Fibroblast of lung (primary cell): ENCODE measurements around the gene GDPD4.

Experiments used
- CTCF ChIP-seq, 2 donors: IDR thresholded peaks in 1 of 2; conservative IDR thresholded peaks in 1 of 2; 1 replicate in 1 of 2; 2 replicates in 1 of 2; pipeline ENCODE4 v1.5.1; 2011 to 2012; ENCODE audit warnings: low read length in 2 of 2, control low read depth in 1 of 2, inconsistent platforms in 1 of 2, low read depth in 1 of 2, mild to moderate bottlenecking in 1 of 2
- EZH2 ChIP-seq: IDR thresholded peaks from 2 replicates; pipeline ENCODE4 v1.5.1; 2012; ENCODE audit warnings: low read length, control low read depth, mild to moderate bottlenecking; ENCODE audit errors: missing control alignments

- no peak for TF ChIP-seq EZH2
- no peak for TF ChIP-seq CTCF (conservative IDR thresholded peaks at IDR 0.05 in 1 of 2, IDR thresholded peaks at IDR 0.05 in 1 of 2; ENCODE audit: low read depth in 1 of 2, low read length in 2 of 2)
Observed at GRCh38 chr11:77193167-77193566, 108.3 kb downstream of the GDPD4 start.
